WTC11 (cell line): Measurements from ENCODE around the gene LYRM4. TPM values are rescaled to one million over a fixed set of nuclear protein-coding genes. Genes with fewer than 3 reads are reported as not detected.

Experiments
- ATAC-seq: fragments of 200-7000 bp; cut with Tn5 transposase; 2 replicates; pipeline ENCODE4 v1.10.0; 2021; ENCODE audit warnings: mild to moderate bottlenecking, moderate library complexity
- CTCF ChIA-PET: fragments of 300-600 bp; sonication (Branson Sonifier 250); formaldehyde crosslinking; loops from one replicate; lab custom pipeline; 2021; ENCODE audit warnings: antibody characterized with exemption; lab: Charles Lee
- POLR2A ChIA-PET: fragments of 350-600 bp; sonication (Branson Sonifier 250); formaldehyde crosslinking; loops from one replicate; lab custom pipeline; 2021; ENCODE audit warnings: antibody characterized with exemption; lab: Charles Lee
- DNase-seq: peaks from one replicate; pipeline ENCODE4 v3.0.0; 2021; ENCODE audit warnings: low spot score
- H3K27ac Mint-ChIP-seq: 2 replicates; pipeline ENCODE4 v1.8.0; 2021; ENCODE audit warnings: mixed read lengths
- H3K27me3 Mint-ChIP-seq: 2 replicates; pipeline ENCODE4 v1.8.0; 2021; ENCODE audit warnings: low read depth, mild to moderate bottlenecking, moderate library complexity, mixed read lengths
- H3K36me3 Mint-ChIP-seq: 2 replicates; pipeline ENCODE4 v1.8.0; 2021; ENCODE audit warnings: mixed read lengths
- H3K4me1 Mint-ChIP-seq: 2 replicates; pipeline ENCODE4 v1.8.0; 2022; ENCODE audit warnings: mixed read lengths
- H3K4me3 Mint-ChIP-seq: 2 replicates; pipeline ENCODE4 v1.8.0; 2021; ENCODE audit warnings: mild to moderate bottlenecking, moderate library complexity, mixed read lengths
- H3K9me3 Mint-ChIP-seq: 2 replicates; pipeline ENCODE4 v1.8.0; 2021; ENCODE audit warnings: mixed read lengths
- ATF1 ChIP-seq: sonication (generic); formaldehyde crosslinking; IDR thresholded peaks from 2 replicates; pipeline ENCODE4 v1.8.1; 2023; ENCODE audit warnings: mild to moderate bottlenecking, moderate library complexity, missing genetic modification reagents
- CDX4 ChIP-seq: fragments of 250-450 bp; sonication (Bioruptor Pico); IDR thresholded peaks from 2 replicates; pipeline ENCODE4 v1.9.0; 2021; ENCODE audit warnings: moderate library complexity, mild to moderate bottlenecking, inconsistent platforms, borderline replicate concordance
- CREM ChIP-seq: sonication (generic); formaldehyde crosslinking; IDR thresholded peaks from 2 replicates; pipeline ENCODE4 v1.8.1; 2022; ENCODE audit warnings: mild to moderate bottlenecking, missing genetic modification reagents, moderate library complexity
- E2F4 ChIP-seq: sonication (generic); formaldehyde crosslinking; IDR thresholded peaks from 2 replicates; pipeline ENCODE4 v1.8.1; 2022; ENCODE audit warnings: low read depth, mild to moderate bottlenecking, moderate library complexity, missing genetic modification reagents, borderline replicate concordance
- E2F5 ChIP-seq: sonication (generic); formaldehyde crosslinking; IDR thresholded peaks from 2 replicates; pipeline ENCODE4 v1.8.1; 2022; ENCODE audit warnings: mild to moderate bottlenecking, moderate library complexity, missing genetic modification reagents
- ETV6 ChIP-seq: sonication (generic); formaldehyde crosslinking; IDR thresholded peaks from 2 replicates; pipeline ENCODE4 v1.8.1; 2022; ENCODE audit warnings: mild to moderate bottlenecking, missing genetic modification reagents
- HMGA2 ChIP-seq: fragments of 250-450 bp; sonication (Bioruptor Pico); IDR thresholded peaks from 2 replicates; pipeline ENCODE4 v1.4.0; 2021; ENCODE audit warnings: mild to moderate bottlenecking, moderate library complexity
- IRF1 ChIP-seq: sonication (generic); formaldehyde crosslinking; IDR thresholded peaks from 2 replicates; pipeline ENCODE4 v1.8.0; 2023; ENCODE audit warnings: missing genetic modification reagents
- JUN ChIP-seq: sonication (generic); formaldehyde crosslinking; IDR thresholded peaks from 2 replicates; pipeline ENCODE4 v1.8.0; 2023; ENCODE audit warnings: mild to moderate bottlenecking, missing genetic modification reagents
- KAT7 ChIP-seq: sonication (generic); formaldehyde crosslinking; IDR thresholded peaks from 2 replicates; pipeline ENCODE4 v1.8.1; 2023; ENCODE audit warnings: missing genetic modification reagents, mild to moderate bottlenecking, borderline replicate concordance
- SMAD4 ChIP-seq: sonication (generic); formaldehyde crosslinking; IDR thresholded peaks from 2 replicates; pipeline ENCODE4 v1.8.0; 2022; ENCODE audit warnings: mild to moderate bottlenecking, missing genetic modification reagents
- TEAD4 ChIP-seq: sonication (generic); formaldehyde crosslinking; IDR thresholded peaks from 2 replicates; pipeline ENCODE4 v1.8.0; 2022; ENCODE audit warnings: mild to moderate bottlenecking, missing genetic modification reagents
- USF2 ChIP-seq: sonication (generic); formaldehyde crosslinking; IDR thresholded peaks from 2 replicates; pipeline ENCODE4 v1.8.1; 2023; ENCODE audit warnings: mild to moderate bottlenecking, missing genetic modification reagents, moderate library complexity
- ZBTB43 ChIP-seq: sonication (generic); formaldehyde crosslinking; IDR thresholded peaks from 2 replicates; pipeline ENCODE4 v1.8.1; 2023; ENCODE audit warnings: mild to moderate bottlenecking, missing genetic modification reagents
- ZNF138 ChIP-seq: sonication (generic); formaldehyde crosslinking; conservative IDR thresholded peaks from 2 replicates; pipeline ENCODE4 v1.8.1; 2022; ENCODE audit warnings: mild to moderate bottlenecking, moderate library complexity, missing genetic modification reagents
- ZNF232 ChIP-seq: sonication (generic); formaldehyde crosslinking; IDR thresholded peaks from 2 replicates; pipeline ENCODE4 v1.8.0; 2022; ENCODE audit warnings: mild to moderate bottlenecking, missing genetic modification reagents
- ZNF425 ChIP-seq: fragments of 250-450 bp; sonication (Bioruptor Pico); conservative IDR thresholded peaks from 2 replicates; pipeline ENCODE4 v1.9.0; 2021; ENCODE audit warnings: mild to moderate bottlenecking
- ZNF532 ChIP-seq: fragments of 250-450 bp; sonication (Bioruptor Pico); IDR thresholded peaks from 2 replicates; pipeline ENCODE4 v1.9.0; 2021; ENCODE audit warnings: mild to moderate bottlenecking, borderline replicate concordance
- total RNA-seq: library from RNA; stranded (reverse); gene quantifications from 3 replicates; pipeline ENCODE4 v1.2.3, GENCODE V29; 2021

Gene LYRM4
- total RNA-seq, 1 experiment from 2014 or later, result 49.7 TPM

- ChIA-PET POLR2A (no interaction called here), CTCF (interaction anchor here (1.3 kb wide), 1 partner anchor 33 kb away, joined by 3 read pairs; no protein-coding TSS in a partner anchor)
- H3K4me3 Mint-ChIP-seq, result no peak overlapping the region
- DNase-seq (no peak), ATAC-seq (no peak)
- no peaks in the 10 kb centered on the region for H3K36me3 Mint-ChIP-seq
- TF ChIP-seq CREM, result no peak
- TF ChIP-seq KAT7, result no peak
- no peak for TF ChIP-seq CDX4 (CRISPR knock-in tag)
- TF ChIP-seq E2F5, result no peak
- no peak for TF ChIP-seq ZNF138 (CRISPR knock-in tag)
- H3K9me3 Mint-ChIP-seq, result no peaks in the 10 kb centered on the region
- peaks cover 2% of the 10 kb centered on the region; the same call in 1 of the 2 replicates for H3K27me3 Mint-ChIP-seq
- no peak overlapping the region for H3K27ac Mint-ChIP-seq
- H3K4me1 Mint-ChIP-seq, result peaks cover 19% of the 10 kb centered on the region
These were observed 118.6 kb downstream of the LYRM4 start for GRCh38 chr6:5142131-5142530.

- TF ChIP-seq KAT7 (no peak), JUN (CRISPR knock-in tag) (no peak), ZNF425 (CRISPR knock-in tag) (no peak), SMAD4 (no peak), CDX4 (CRISPR knock-in tag) (no peak), USF2 (CRISPR knock-in tag) (no peak), ZNF532 (CRISPR knock-in tag) (no peak), HMGA2 (no peak), CREM (no peak), E2F4 (CRISPR knock-in tag) (no peak), IRF1 (no peak), ZNF232 (no peak), ZBTB43 (CRISPR knock-in tag) (no peak), TEAD4 (CRISPR knock-in tag) (no peak), ATF1 (CRISPR knock-in tag) (no peak), ZNF138 (CRISPR knock-in tag) (no peak), ETV6 (no peak)
- POLR2A ChIA-PET, result no interaction called here
- H3K4me3 Mint-ChIP-seq, result no peak overlapping the region
- H3K36me3 Mint-ChIP-seq, result no peaks in the 10 kb centered on the region
- CTCF ChIA-PET, result interaction anchor here (1.3 to 1.4 kb wide), 2 partner anchors 10 to 34 kb away, joined by 3 read pairs; no protein-coding TSS in a partner anchor
- DNase-seq, result no peak
- H3K27me3 Mint-ChIP-seq, result peaks cover 2% of the 10 kb centered on the region; the same call in 1 of the 2 replicates
- H3K9me3 Mint-ChIP-seq, result no peaks in the 10 kb centered on the region
- H3K4me1 Mint-ChIP-seq, result peaks cover 26% of the 10 kb centered on the region
- ATAC-seq, result no peak
- no peak overlapping the region for H3K27ac Mint-ChIP-seq
These were observed 119.7 kb downstream of the LYRM4 start for GRCh38 chr6:5141046-5141445.
